SU-DHL-6 (cell line): ENCODE results near the gene NR5A2.

Experiments
- H2AFZ ChIP-seq: fragments of 200-600 bp; sonication (generic); 2 replicates; pipeline ENCODE4 v1.6.1; 2014; ENCODE audit warnings: low read depth, mild to moderate bottlenecking, moderate library complexity, mixed read lengths, antibody characterized with exemption, low read length; ENCODE audit not compliant: severe bottlenecking
- H3F3A ChIP-seq: fragments of 200-600 bp; shearing (Covaris generic); 2 replicates; pipeline ENCODE4 v1.6.0; 2016; ENCODE audit warnings: antibody characterized with exemption, mild to moderate bottlenecking; ENCODE audit not compliant: insufficient read depth
- H3K27ac ChIP-seq: fragments of 200-600 bp; sonication (generic); 2 replicates; pipeline ENCODE4 v1.5.1; 2016; ENCODE audit warnings: low read depth, mild to moderate bottlenecking, low read length, moderate library complexity, mixed read lengths
- H3K27me3 ChIP-seq: fragments of 200-600 bp; sonication (generic), shearing (Covaris generic); 2 replicates; pipeline ENCODE4 v1.6.0; 2014; ENCODE audit warnings: mild to moderate bottlenecking, low read length
- H3K36me3 ChIP-seq: fragments of 200-600 bp; sonication (generic); 2 replicates; pipeline ENCODE4 v1.6.1; 2014; ENCODE audit warnings: mild to moderate bottlenecking, low read length, mixed read lengths
- H3K4me2 ChIP-seq: fragments of 300-600, 200-600 bp; shearing (Covaris generic), sonication (generic); 2 replicates; pipeline ENCODE4 v1.6.0; 2014; ENCODE audit warnings: low read length, low read depth, mild to moderate bottlenecking; ENCODE audit not compliant: poor library complexity, severe bottlenecking
- H3K4me3 ChIP-seq: fragments of 200-600 bp; sonication (generic); 2 replicates; pipeline ENCODE4 v1.5.1; 2014; ENCODE audit warnings: antibody characterized with exemption, low read length, mild to moderate bottlenecking, mixed read lengths; ENCODE audit not compliant: insufficient read depth, poor library complexity, severe bottlenecking
- H3K79me2 ChIP-seq: fragments of 200-600 bp; sonication (generic); 2 replicates; pipeline ENCODE4 v1.6.1; 2014; ENCODE audit warnings: mild to moderate bottlenecking, low read length, moderate library complexity; ENCODE audit not compliant: insufficient read depth
- H3K9ac ChIP-seq: fragments of 200-600 bp; sonication (generic); 2 replicates; pipeline ENCODE4 v1.7.0; 2014; ENCODE audit warnings: mild to moderate bottlenecking, low read length
- H3K9me2 ChIP-seq: fragments of 200-600 bp; sonication (generic); replicated peaks from 2 replicates; pipeline ENCODE4 v1.6.1; 2014; ENCODE audit warnings: low read length; ENCODE audit not compliant: insufficient read depth
- H3K9me3 ChIP-seq: fragments of 200-600 bp; sonication (generic); 2 replicates; pipeline ENCODE4 v1.6.1; 2014; ENCODE audit warnings: low read length, mixed read lengths; ENCODE audit not compliant: insufficient read depth
- H4K20me1 ChIP-seq: fragments of 200-600 bp; sonication (generic); 2 replicates; pipeline ENCODE4 v1.6.1; 2014; ENCODE audit warnings: low read depth, mild to moderate bottlenecking, antibody characterized with exemption, low read length, moderate library complexity, mixed read lengths
- CTCF ChIP-seq: fragments of 200-600 bp; sonication (generic); IDR thresholded peaks from one replicate; pipeline ENCODE4 v1.5.1; 2017; ENCODE audit warnings: antibody characterized with exemption, mild to moderate bottlenecking, low read length, moderate library complexity; ENCODE audit not compliant: insufficient read depth, poor library complexity, severe bottlenecking
- EZH2phosphoT487 ChIP-seq: fragments of 200-600 bp; sonication (generic), shearing (Covaris generic); conservative IDR thresholded peaks from 2 replicates; pipeline ENCODE4 v1.6.1; 2018; ENCODE audit warnings: mild to moderate bottlenecking, antibody characterized with exemption, low read length, moderate library complexity, mixed read lengths

The NR5A2 gene

GRCh38 chr1:200194477-200194876 is 167.0 kb downstream of the NR5A2 start:
- H3K4me3 ChIP-seq: no peak overlapping the region
- no peaks in the 10 kb centered on the region for H3F3A ChIP-seq
- no peaks in the 10 kb centered on the region for H3K36me3 ChIP-seq
- no peak overlapping the region for H3K27ac ChIP-seq
- no peaks in the 10 kb centered on the region for H3K9me3 ChIP-seq
- no peaks in the 10 kb centered on the region for H3K27me3 ChIP-seq
- H3K9me2 ChIP-seq: no peaks in the 10 kb centered on the region
- H3K4me2 ChIP-seq: no peak overlapping the region
- H2AFZ ChIP-seq: no peak overlapping the region
- no peaks in the 10 kb centered on the region for H3K79me2 ChIP-seq
- H4K20me1 ChIP-seq: no peaks in the 10 kb centered on the region
- TF ChIP-seq CTCF (no peak), EZH2phosphoT487 (no peak)
- H3K9ac ChIP-seq: no peak overlapping the region

GRCh38 chr1:200198236-200198635 is 170.7 kb downstream of the NR5A2 start:
- Histone ChIP-seq H2AFZ (no peak overlapping the region), H3K36me3 (no peaks in the 10 kb centered on the region)

GRCh38 chr1:200205216-200205995 is 177.9 kb downstream of the NR5A2 start:
- TF ChIP-seq EZH2phosphoT487: no peak
- TF ChIP-seq CTCF: no peak
- Histone ChIP-seq H3F3A (no peaks in the 10 kb centered on the region), H3K27me3 (no peaks in the 10 kb centered on the region), H3K27ac (no peak overlapping the region), H4K20me1 (no peaks in the 10 kb centered on the region), H3K4me2 (no peak overlapping the region), H2AFZ (no peak overlapping the region), H3K4me3 (no peak overlapping the region), H3K9me3 (no peaks in the 10 kb centered on the region), H3K9me2 (no peaks in the 10 kb centered on the region), H3K79me2 (no peaks in the 10 kb centered on the region), H3K9ac (no peak overlapping the region), H3K36me3 (no peaks in the 10 kb centered on the region)

More at GRCh38 chr1:200198236-200198635, 170.7 kb downstream of the NR5A2 start:
- Histone ChIP-seq H3K9me3 (no peaks in the 10 kb centered on the region), H3K27me3 (no peaks in the 10 kb centered on the region), H4K20me1 (no peaks in the 10 kb centered on the region), H3K9ac (no peak overlapping the region), H3K4me3 (no peak overlapping the region), H3K27ac (no peak overlapping the region), H3F3A (no peaks in the 10 kb centered on the region), H3K9me2 (no peaks in the 10 kb centered on the region), H3K4me2 (no peak overlapping the region), H3K79me2 (no peaks in the 10 kb centered on the region)
- TF ChIP-seq EZH2phosphoT487 (no peak), CTCF (no peak)
